ENCODE data around the gene COX20. TPM values are rescaled to one million over a fixed set of nuclear protein-coding genes. Genes with fewer than 3 reads are reported as not detected.

Gene COX20
- total RNA-seq, 2 experiments from 2014 or later, result 29.8 to 32.9 TPM

GRCh38 chr1:244869364-244869827 lies 33.9 kb downstream of the COX20 start:
- ChIA-PET POLR2A (no interaction called here), CTCF (interaction anchor here (0.6 kb wide), 2 partner anchors 410 to 1210 kb away, joined by 3 read pairs; no protein-coding TSS in a partner anchor)
- DNase-seq, result no peak
- no peaks in the 10 kb centered on the region for H3K9me3 Mint-ChIP-seq
- no peaks in the 10 kb centered on the region for H3K36me3 Mint-ChIP-seq (ENCODE audit: low read depth)
- peaks cover 18% of the 10 kb centered on the region for H3K4me1 Mint-ChIP-seq
- no peak overlapping the region for H3K27ac Mint-ChIP-seq
- no peaks in the 10 kb centered on the region for H3K27me3 Mint-ChIP-seq
- H3K4me3 Mint-ChIP-seq, result no peak overlapping the region

- CTCF ChIA-PET, result interaction anchor here (0.6 kb wide), 1 partner anchor 409 kb away, joined by 3 read pairs; no protein-coding TSS in a partner anchor
- H3K4me3 Mint-ChIP-seq, result no peak overlapping the region
- H3K4me1 Mint-ChIP-seq, result peaks cover 18% of the 10 kb centered on the region
- peak overlapping the region; percentile 2 for H3K27ac Mint-ChIP-seq
- no peaks in the 10 kb centered on the region for H3K9me3 Mint-ChIP-seq
- no peak for DNase-seq
- H3K27me3 Mint-ChIP-seq, result no peaks in the 10 kb centered on the region
- H3K36me3 Mint-ChIP-seq (ENCODE audit: low read depth), result no peaks in the 10 kb centered on the region
- POLR2A ChIA-PET, result no interaction called here
Observed at GRCh38 chr1:244869950-244870349, 34.5 kb downstream of the COX20 start.

- Mint-ChIP-seq H3K27ac (no peak overlapping the region), H3K27me3 (no peaks in the 10 kb centered on the region), H3K4me3 (no peak overlapping the region), H3K9me3 (no peaks in the 10 kb centered on the region), H3K36me3 (ENCODE audit: low read depth) (no peaks in the 10 kb centered on the region), H3K4me1 (no peaks in the 10 kb centered on the region)
- ChIA-PET POLR2A (no interaction called here), CTCF (interaction anchor here (0.9 to 1.2 kb wide), 2 partner anchors 8 to 15 kb away, joined by 3 to 4 read pairs; no protein-coding TSS in a partner anchor)
- DNase-seq, result no peak
Observed at GRCh38 chr1:244874974-244875579, 39.6 kb downstream of the COX20 start.

- H3K36me3 Mint-ChIP-seq (ENCODE audit: low read depth), result no peaks in the 10 kb centered on the region
Observed at GRCh38 chr1:244876228-244876910, 40.9 kb downstream of the COX20 start.

GRCh38 chr1:244878681-244879080 lies 43.2 kb downstream of the COX20 start:
- no peak overlapping the region for H3K27ac Mint-ChIP-seq
- H3K27me3 Mint-ChIP-seq, result no peaks in the 10 kb centered on the region
- no peaks in the 10 kb centered on the region for H3K9me3 Mint-ChIP-seq
- no peaks in the 10 kb centered on the region for H3K36me3 Mint-ChIP-seq (ENCODE audit: low read depth)
- DNase-seq, result no peak
- no peaks in the 10 kb centered on the region for H3K4me1 Mint-ChIP-seq
- no peak overlapping the region for H3K4me3 Mint-ChIP-seq
- ChIA-PET POLR2A (no interaction called here), CTCF (interaction anchor here (0.7 kb wide), 1 partner anchor 242 kb away, joined by 3 read pairs; no protein-coding TSS in a partner anchor)

More at GRCh38 chr1:244876228-244876910, 40.9 kb downstream of the COX20 start:
- DNase-seq, result no peak
- Mint-ChIP-seq H3K27ac (no peak overlapping the region), H3K4me1 (no peaks in the 10 kb centered on the region), H3K4me3 (no peak overlapping the region), H3K9me3 (no peaks in the 10 kb centered on the region), H3K27me3 (no peaks in the 10 kb centered on the region)
- ChIA-PET CTCF (no interaction called here), POLR2A (no interaction called here)

GRCh38 chr1:244881552-244882280 lies 46.3 kb downstream of the COX20 start:
- H3K27me3 Mint-ChIP-seq, result no peaks in the 10 kb centered on the region
- H3K4me1 Mint-ChIP-seq, result no peaks in the 10 kb centered on the region
- no peaks in the 10 kb centered on the region for H3K36me3 Mint-ChIP-seq (ENCODE audit: low read depth)
- CTCF ChIA-PET, result interaction anchor here (0.7 kb wide), 1 partner anchor 76 kb away, joined by 3 read pairs; no protein-coding TSS in a partner anchor
- no peak for DNase-seq
- H3K9me3 Mint-ChIP-seq, result no peaks in the 10 kb centered on the region
- no peak overlapping the region for H3K4me3 Mint-ChIP-seq
- no peak overlapping the region for H3K27ac Mint-ChIP-seq
- POLR2A ChIA-PET, result no interaction called here

- ChIA-PET POLR2A (no interaction called here), CTCF (interaction anchor here (0.6 kb wide), 1 partner anchor 324 kb away, joined by 5 read pairs; no protein-coding TSS in a partner anchor)
- no peaks in the 10 kb centered on the region for H3K27me3 Mint-ChIP-seq
- H3K9me3 Mint-ChIP-seq, result no peaks in the 10 kb centered on the region
- no peaks in the 10 kb centered on the region for H3K36me3 Mint-ChIP-seq (ENCODE audit: low read depth)
- no peak overlapping the region for H3K4me3 Mint-ChIP-seq
- DNase-seq, result no peak
- no peak overlapping the region for H3K27ac Mint-ChIP-seq
- no peaks in the 10 kb centered on the region for H3K4me1 Mint-ChIP-seq
Observed at GRCh38 chr1:244887281-244887680, 51.8 kb downstream of the COX20 start.

GRCh38 chr1:244893836-244894235 lies 58.4 kb downstream of the COX20 start:
- Mint-ChIP-seq H3K9me3 (no peaks in the 10 kb centered on the region), H3K27ac (no peak overlapping the region), H3K27me3 (no peaks in the 10 kb centered on the region), H3K36me3 (ENCODE audit: low read depth) (no peaks in the 10 kb centered on the region), H3K4me1 (no peaks in the 10 kb centered on the region), H3K4me3 (no peak overlapping the region)
- no peak for DNase-seq
- ChIA-PET CTCF (interaction anchor here (0.5 to 0.6 kb wide), 2 partner anchors 24 to 1062 kb away, joined by 3 read pairs; no protein-coding TSS in a partner anchor), POLR2A (no interaction called here)

Other genes starting within 250 kb of the COX20 start
- 10 to 100 TPM; 29.6 to 29.7 TPM for gene DESI2, start 182.5 kb upstream of the COX20 start, total RNA-seq
- gene HNRNPU, start 28.9 kb downstream of the COX20 start, total RNA-seq, result 100 to 1,000 TPM; 425 to 469 TPM